Adrenal gland (tissue), 5 donors: ENCODE results near the gene EPG5.

ENCODE experiments used
- CTCF ChIP-seq, 6 experiments: fragments of 450-650 bp in 4 of 6; fragments of 200-600 bp in 2 of 6; sonication (generic) in 1 of 6; IDR thresholded peaks; 1 replicate in 5 of 6; 2 replicates in 1 of 6; pipeline versions ENCODE4 v1.5.1 to v1.8.0; 2016 to 2021; ENCODE audit warnings: antibody characterized with exemption in 6 of 6, mild to moderate bottlenecking in 2 of 6, moderate library complexity in 1 of 6
- POLR2A ChIP-seq, 2 donors: fragments of 450-650 bp; IDR thresholded peaks; one replicate each; pipeline ENCODE4 v1.6.1; 2017; ENCODE audit warnings: antibody characterized with exemption in 2 of 2, mild to moderate bottlenecking in 2 of 2, moderate library complexity in 1 of 2
- donor health status: DM: no; HTN: no; CAD: no.

- TF ChIP-seq CTCF (IDR thresholded peaks at IDR 0.05) (no peak), POLR2A (IDR thresholded peaks at IDR 0.05) (no peak)
These were observed 33.9 kb upstream of the EPG5 start for GRCh38 chr18:46001074-46001473.
